Measurements from ENCODE around the gene HPF1.

DNA sequence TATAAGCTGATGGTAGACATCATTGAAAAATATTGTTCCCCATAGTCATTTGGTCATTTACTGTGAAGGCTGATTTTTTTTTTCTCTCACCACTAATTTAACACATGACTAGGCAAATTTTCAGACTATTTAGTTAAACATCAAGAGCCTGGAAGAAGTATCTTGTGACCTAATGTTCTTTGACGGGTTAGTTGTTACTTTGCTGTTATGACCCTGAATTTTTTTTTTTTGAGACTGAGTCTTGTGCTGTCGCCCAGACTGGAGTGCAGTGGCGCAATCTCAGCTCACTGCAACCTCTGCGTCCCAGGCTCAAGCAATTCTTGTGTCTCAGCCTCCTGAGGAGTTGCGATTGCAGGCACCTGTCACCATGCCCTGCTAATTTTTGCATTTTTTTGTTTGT is 67.0 kb downstream of the HPF1 start:
- TF ChIP-seq, protein P1, sequence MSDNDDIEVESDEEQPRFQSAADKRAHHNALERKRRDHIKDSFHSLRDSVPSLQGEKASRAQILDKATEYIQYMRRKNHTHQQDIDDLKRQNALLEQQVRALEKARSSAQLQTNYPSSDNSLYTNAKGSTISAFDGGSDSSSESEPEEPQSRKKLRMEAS (IDR thresholded peaks at IDR 0.05): no peak
- TF ChIP-seq, protein P2, sequence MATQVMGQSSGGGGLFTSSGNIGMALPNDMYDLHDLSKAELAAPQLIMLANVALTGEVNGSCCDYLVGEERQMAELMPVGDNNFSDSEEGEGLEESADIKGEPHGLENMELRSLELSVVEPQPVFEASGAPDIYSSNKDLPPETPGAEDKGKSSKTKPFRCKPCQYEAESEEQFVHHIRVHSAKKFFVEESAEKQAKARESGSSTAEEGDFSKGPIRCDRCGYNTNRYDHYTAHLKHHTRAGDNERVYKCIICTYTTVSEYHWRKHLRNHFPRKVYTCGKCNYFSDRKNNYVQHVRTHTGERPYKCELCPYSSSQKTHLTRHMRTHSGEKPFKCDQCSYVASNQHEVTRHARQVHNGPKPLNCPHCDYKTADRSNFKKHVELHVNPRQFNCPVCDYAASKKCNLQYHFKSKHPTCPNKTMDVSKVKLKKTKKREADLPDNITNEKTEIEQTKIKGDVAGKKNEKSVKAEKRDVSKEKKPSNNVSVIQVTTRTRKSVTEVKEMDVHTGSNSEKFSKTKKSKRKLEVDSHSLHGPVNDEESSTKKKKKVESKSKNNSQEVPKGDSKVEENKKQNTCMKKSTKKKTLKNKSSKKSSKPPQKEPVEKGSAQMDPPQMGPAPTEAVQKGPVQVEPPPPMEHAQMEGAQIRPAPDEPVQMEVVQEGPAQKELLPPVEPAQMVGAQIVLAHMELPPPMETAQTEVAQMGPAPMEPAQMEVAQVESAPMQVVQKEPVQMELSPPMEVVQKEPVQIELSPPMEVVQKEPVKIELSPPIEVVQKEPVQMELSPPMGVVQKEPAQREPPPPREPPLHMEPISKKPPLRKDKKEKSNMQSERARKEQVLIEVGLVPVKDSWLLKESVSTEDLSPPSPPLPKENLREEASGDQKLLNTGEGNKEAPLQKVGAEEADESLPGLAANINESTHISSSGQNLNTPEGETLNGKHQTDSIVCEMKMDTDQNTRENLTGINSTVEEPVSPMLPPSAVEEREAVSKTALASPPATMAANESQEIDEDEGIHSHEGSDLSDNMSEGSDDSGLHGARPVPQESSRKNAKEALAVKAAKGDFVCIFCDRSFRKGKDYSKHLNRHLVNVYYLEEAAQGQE (IDR thresholded peaks at IDR 0.05): no peak

Data from liver (tissue), 1 donor.